Stimulated activated CD4-positive, alpha-beta T cell treated with anti-CD3 and anti-CD28 coated beads, Interleukin-1b, Interleukin-23, amount 100 ng/mL, for 4 hours (primary cell): ENCODE measurements around the gene MITF.

Source experiments
- DNase-seq, 2 donors: peaks; one replicate each; pipeline ENCODE4 v3.0.0-alpha.2; 2020; ENCODE audit warnings: low read depth in 2 of 2

MITF gene

DNA sequence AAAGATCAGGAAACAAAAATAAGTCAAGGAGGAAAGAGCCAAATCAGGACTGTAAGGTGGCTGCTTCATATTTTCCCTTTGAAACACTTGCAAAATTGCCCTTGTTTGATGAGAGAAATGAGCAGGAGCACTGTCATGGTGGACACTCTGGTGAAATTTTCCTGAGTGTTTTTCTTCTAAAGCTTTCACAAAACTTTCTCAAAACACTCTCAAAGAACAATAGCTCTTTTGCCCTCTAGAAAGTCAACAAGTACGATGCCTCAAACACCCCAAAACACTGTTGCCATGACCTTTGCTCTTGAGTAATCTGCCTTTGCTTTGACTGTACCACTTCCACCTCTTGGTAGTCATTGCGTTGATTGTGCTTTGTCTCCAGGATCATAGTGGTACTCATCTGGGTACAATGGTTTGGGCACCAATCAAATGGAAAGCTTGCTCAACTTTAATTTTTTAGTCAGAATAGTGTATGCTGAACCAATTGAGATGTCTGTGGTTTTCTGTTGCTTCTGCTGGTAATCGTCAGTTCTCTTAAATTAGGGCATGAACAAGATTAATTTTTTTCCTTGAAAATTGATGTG lies 13.2 kb upstream of the MITF start:
- no peak for DNase-seq

DNA sequence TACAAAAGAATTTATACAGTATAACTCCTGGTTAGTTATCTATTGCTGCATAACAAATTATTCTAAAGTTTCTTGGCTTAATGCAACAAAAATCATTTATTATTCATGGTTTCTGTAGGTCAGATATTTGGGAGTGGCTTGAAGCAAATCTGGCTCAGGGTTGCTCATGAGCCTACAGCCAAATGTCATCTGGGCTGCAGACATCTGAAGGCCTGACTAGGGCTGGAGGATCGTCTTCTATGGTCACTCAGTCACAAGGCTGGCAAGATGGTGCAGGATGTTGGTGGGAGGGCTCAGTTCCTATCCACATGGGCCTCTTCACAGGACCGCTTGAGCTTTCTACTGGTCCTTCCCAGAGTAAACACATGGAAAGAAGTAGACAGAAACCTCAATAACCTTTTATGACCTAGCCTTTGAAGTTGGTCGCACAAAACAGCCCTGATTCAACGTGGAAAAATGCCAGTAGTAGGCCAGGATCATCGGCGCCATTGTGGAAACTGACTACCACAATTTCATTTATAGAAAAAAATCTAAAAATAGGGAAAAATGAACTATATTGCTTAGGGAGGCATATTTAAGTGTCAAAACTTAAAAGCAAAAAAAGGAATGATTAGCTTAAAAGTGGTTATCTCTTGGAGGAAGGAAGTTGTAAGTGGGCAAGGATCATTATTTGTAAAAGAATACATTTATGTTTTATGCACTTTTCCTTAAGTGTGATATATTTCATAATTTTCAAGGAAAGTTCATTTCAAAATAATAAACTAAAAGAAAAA lies 9.9 kb upstream of the MITF start:
- no peak for DNase-seq

DNA sequence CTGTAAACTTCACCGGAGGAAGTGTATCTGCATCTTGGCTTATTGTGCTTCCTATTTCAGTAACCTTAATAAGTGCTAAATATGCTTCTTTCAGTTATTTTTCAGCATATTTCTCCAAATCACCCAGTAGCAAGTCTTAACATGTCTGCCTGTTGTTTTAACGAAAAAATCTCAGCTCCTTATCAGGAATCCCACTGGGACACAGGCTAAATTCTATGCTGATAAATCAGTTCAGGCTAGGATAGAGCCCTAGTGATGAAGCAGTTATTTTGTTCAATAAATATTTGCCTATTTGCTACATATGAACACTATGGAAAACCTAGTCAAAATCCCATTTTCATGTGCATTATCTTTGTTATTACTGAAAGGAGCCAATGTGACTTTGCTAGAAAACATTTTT lies 8.2 kb upstream of the MITF start:
- no peak for DNase-seq

DNA sequence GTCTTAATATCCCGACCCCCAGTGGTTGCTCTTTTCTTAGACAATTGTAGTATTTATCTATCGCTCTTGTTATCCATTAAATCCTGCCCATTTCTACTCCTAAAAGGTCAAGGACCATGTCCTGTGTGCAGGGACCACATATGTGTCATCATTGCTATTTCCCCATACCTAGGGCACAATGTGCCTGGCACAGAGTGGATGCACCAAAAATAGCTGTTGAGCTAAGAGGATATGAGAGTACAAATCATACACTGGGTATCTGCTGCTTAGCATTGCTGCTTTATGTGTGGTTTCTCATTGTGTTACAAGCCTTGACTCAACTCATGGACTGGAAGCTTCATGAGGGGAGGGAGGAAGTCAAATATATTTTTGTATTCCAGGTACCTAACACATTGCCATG lies 3.4 kb upstream of the MITF start:
- DNase-seq, result no peak

DNA sequence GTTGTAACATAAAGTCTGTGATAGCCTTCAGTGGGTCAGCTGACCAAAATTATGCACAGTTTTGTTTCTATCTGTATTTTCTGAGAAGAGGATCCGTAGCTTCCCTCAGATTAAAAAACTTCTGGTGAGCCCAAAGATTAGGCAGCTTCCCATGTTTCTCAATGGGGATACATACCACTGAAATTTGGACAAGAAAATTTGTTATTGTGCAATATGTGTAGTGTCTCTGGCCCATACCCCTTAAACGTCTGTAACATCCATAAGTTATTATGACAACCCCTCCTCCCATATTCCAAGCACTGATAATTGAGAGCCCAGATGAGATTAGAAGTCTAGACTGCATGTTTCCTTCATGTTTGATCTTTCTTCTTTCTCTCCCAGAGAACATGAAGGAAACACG lies 1.9 kb upstream of the MITF start:
- no peak for DNase-seq

DNA sequence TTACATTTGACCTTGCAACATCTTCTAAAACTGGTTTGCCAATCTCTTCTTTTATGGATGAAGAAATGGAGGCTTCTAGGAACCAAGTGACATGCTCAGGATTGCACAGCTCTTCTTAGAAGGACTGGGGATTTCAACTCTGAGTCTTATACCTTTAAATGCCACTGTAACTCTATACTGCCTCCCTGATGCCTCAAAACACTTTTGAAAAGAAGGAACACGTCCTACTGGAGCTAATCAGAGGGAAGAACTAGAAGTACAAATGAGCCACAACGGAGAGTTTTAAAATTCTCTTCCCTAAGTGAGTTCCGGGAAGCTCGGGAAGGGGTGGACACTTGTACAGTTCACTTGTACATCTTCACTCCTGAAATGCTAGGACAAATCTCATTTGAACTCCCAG lies 949 bp upstream of the MITF start:
- no peak for DNase-seq

DNA sequence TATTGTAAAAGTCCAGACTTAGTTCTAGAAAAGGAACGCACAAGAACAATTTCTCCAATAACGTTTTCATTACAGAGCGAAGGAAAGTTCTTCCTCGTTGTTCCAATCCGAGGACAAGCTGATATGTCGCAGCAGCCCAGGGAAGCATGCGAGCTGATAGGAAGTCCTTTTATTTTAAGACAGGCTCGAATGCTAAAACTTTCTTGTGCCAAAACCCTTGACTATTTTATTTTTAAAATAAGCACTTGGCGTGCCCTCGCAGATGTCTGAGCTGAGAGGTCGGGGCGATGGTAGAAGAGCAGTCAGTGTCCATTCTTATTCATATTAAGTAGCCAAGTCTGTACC lies 433 bp upstream of the MITF start:
- no peak for DNase-seq

DNA sequence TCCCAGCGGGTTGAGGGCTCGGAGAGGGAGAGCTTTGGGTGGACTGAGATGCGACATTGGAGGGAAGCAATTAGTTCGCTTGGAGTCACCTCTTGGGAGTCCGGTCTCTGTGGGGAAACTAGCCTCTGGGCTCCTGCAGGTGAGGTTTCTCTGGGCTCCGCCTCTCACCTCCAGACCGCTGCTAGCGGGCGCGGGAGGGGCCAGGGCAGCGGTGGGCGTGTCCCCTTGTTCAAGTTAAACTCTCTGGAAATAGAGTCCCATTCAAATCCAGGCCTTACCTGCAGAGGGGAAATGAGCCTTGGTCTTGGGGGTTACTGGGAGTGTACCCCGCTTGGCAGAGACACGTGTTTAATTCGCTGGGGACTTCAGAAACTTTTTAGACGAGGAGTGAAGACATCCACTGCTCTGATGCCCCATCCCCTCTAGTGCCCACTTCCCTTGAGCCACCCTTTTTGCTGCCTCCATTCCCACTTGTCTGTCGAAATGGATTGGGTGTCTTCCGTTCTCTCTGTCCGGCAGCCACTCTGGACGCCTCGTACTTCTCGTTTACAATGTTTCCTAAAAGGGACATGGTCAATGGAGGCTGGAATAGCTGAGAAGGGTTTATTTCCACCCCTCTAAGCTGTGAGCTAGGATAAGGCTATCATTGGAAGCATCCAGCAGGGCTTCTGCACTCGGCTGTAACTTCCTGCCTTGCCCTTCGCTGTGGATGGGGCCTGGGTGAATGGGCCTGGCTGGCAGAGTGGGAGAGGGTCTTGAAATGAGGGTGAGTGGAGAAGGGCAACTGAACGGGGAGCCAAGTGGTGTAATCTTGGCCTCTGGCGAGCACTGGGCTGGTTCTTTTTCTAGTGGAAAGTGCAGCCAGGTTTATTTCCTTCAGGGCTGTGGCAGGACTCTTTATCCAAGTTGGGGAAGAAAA lies 1.1 kb downstream of the MITF start:
- no peak for DNase-seq

DNA sequence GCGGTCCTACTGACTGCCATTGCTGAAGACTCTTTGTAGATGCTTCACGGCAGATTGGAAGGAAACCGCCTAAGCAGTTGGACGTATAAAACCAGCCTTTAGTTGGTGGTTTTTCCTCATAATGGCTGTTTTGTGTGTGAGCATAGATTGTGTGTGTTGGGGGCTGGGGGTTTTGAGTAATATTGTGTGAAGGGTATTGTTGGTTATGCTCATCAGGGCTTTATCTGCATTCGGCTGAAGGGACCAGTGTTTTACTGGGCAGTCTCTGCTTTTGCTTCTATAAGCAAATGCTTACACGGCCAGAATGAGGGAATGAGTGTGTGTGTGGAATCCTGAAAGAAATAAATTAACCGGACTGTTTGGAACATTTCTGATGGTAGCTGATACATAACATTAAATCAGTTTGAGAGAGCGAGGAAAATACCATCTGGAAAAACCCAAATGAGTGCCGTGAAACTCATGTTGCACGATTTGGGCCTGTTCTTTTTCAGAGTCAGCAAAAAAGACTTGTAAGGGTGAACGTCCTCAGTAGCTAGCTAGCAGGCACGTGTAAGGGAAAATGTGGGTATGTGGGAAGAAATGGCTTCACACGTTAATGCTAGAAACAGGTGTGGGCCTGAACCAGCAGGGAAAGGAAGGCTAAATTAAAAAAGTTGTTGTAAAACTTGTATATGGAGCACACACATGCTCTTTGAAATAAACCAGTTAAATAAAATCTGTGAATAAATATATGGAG lies 1.9 kb downstream of the MITF start:
- DNase-seq, result no peak

DNA sequence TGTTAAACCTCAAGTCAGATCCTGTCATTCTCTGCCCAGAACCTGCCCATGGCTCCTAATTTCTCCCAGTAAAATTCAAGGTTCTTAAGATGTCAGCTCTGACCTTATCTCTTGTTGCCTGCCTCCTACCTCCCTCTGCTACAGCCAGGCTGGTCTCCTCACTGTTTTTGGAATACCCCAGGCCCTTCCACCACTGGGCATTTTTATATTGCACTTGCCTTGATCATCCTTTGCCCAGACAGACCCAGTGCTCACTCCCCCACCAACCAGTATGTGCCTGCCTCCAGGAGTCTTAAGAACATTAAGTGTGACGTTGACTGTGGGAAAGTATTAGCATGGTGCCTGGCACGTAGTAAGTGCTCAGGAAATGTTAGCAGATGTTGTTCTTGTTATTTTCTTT lies 3.1 kb downstream of the MITF start:
- DNase-seq, result no peak

DNA sequence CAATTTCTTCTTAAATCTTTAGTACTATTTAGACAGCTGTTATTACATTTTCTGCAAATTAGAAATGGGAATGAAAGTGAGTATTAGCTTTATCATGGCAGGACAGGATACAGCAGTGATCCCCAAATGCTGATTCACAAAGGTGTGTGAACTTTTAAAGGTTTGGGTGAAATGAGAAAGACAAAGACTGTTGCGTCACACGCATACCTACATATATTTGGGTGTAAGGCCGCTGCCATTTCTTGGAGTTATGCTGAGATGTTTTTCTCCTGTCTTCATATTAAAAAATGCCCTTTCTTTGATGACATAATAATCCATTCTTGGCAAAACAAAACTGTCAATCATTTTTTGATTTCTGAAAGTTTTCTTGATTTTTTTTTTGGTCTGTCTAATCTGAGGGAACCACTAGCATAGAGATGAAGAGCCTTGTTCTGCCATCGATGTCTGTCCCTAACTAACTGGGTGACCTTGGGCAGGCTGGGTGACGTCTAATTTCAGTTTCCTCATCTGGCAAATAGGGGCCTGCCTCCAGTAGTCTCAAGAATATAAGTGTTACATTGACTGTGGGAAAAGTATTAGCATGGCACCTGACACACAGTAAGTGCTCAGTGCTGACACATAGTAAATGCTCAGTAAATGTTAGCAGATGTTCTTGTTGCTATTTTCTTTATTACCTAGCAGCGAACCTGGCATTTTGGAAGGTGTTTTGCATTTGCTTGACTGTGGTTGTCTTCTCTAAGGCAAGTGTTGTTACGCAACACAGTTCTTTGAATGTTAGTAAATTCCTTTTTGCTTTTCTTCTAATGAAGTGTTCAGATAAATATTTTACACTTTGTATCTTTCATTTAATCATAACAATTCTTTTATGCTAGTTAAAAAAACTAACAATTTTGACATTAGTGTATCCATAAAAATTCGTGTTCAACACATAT lies 5.0 kb downstream of the MITF start:
- DNase-seq, result no peak

DNA sequence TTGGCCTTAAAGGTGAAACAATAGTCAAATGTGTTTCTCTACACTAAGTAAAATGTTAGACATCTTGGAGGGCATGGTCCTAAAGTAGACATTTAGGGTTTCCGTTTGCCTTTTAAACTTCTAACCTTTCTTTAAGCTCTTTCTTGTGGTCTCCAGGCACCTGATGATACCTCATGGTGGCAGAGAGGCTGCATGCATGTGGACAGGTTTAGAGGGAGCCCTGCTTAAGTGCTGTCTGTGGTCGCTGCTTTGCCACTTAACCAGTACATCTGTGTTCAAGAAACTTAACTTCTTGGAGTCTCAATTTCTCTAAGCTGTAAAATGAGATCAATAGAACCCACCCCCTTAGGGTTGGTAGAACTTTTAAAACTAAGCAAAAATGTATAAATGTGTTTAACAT lies 6.2 kb downstream of the MITF start:
- no peak for DNase-seq

DNA sequence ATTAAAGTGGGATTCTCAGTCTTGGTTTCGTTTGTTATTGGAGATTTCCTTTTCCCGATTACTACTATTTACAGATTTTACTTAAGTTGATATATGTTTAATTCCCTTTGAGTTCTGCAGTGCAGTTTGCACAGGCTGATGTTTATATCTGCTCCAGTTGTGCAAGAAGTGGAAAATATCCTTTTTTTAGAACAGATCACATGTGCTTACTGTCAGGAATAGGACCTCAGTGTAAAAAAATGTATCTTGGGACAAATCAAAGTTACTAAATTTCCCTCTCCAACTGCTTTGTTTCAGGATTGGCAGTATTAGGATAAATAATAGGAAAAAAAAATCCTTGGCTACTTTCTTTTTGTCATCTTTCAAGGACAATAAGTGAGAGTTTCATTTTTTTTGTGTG lies 6.9 kb downstream of the MITF start:
- no peak for DNase-seq

DNA sequence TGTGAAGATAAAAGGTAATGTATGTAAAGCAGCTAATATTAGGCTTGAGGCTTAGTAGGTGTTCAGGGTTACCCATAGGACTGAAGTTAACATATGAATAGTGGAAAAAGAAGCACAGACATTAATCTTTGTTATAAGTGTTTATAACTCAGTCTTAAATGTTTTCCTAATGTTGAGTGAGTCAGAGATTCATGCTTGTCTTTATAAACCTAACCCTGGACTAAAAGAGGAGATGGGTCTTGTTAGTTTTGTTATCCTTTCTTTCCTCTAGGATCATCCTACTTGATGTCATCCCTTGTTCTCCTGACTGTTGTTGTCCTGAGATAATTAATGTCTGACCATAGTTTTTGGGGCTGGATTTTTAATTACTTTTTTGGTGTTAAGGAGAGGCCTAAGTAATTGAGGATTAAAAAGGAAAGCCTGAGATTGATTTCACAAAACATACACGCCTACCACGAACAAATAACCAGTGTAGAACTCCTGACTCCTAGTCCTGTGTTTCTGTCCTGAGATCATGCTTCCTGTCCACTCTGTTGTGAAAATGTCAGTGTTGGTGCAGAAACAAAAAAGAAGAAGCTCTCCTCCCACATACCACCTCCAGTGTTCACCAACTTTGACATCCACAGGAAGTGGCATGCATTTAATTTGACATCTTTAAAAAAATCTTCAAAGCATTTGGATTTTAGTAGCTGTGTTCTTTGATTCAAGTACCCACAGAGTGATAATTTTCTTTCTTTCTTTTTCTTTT lies 8.4 kb downstream of the MITF start:
- DNase-seq, result no peak

DNA sequence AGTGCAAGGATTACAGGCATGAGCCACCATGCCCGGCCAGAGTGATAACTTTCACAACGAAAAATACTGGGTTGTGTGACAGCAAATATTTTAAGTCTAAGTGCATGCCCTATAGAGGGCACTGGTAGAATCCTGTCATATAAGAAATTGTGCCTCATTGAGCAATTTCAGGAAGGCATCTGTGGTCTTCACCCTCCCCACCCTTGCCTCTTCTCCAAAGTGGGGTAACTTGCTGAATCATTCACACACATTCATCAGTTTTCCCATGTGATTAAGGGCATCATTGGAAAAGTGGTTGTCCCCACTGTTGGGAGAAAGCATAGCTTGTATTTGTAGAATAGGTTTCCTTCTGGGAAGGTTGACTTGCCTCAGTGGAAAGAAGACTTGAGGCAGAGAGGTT lies 9.2 kb downstream of the MITF start:
- no peak for DNase-seq

DNA sequence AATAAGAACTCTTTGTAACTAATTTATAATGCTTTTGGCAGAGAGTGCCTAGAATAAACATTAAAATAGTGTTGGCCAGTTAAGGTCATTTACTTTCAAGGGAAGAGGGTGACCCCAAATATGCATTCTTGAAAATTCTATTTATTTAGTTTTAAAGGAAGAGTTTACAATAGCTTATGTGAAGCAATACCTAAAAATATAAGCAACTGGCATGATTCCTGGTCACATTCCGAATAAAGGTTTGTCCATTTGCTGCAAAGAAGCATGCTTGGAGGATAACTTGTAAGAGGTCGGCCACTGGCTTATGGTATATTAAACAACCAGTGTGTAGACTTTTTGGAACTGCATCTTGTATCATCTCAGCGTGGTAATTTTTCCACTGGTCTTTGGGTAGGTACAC lies 10.2 kb downstream of the MITF start:
- DNase-seq, result no peak

DNA sequence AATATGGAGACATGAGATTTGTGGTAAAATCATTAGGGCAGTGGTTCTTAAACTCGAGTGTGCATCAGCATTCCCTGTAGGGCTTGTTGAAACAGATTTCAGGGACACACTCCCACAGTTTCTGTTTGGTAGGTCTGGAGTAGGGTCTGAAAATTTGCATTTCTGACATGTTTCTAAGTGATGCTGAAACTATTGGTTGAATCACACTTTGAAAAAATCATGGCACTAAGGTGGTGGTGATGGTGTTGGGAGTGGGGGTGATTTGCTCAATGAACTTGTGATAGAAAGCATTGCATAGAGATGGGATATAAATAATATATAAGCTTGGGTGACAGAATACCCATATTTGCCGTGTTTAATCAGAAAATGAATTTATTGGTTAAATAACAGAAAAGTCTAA lies 11.3 kb downstream of the MITF start:
- no peak for DNase-seq

DNA sequence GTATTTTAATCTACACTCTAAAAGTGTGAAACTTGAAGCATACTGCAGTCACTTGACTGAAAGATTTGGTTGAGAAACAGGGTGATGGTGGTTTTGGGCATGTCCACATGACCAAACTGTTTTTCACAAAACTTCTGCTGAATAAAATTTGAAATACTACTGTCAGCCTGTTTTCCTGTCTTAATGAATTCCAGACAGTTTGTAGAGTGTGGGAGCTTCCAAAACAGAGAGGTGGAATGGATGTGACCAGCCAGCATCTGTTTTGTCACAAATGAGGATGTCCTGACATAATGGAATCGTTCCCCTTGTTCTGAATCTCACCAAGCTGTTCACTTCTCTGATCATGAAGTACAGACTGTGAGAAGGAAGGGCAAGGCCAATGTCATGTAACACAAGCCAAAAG lies 11.8 kb downstream of the MITF start:
- DNase-seq, result no peak

DNA sequence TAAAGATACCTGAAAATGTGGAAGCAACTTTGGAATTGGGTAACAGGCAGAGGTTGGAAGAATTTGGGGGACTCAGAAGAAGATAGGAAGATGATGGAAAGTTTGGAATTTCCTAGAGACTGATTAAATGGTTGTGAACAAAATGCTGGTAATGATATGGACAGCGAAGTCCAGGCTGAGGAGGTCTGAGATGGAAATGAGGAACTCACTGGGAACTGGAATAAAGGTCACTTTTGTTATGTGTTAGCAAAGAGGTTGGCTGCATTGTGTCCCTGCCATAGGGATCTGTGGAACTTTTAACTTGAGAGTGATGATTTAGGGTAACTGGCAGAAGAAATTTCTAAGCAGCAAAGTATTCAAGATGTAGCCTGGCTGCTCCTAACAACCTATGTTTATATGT lies 13.0 kb downstream of the MITF start:
- no peak for DNase-seq

DNA sequence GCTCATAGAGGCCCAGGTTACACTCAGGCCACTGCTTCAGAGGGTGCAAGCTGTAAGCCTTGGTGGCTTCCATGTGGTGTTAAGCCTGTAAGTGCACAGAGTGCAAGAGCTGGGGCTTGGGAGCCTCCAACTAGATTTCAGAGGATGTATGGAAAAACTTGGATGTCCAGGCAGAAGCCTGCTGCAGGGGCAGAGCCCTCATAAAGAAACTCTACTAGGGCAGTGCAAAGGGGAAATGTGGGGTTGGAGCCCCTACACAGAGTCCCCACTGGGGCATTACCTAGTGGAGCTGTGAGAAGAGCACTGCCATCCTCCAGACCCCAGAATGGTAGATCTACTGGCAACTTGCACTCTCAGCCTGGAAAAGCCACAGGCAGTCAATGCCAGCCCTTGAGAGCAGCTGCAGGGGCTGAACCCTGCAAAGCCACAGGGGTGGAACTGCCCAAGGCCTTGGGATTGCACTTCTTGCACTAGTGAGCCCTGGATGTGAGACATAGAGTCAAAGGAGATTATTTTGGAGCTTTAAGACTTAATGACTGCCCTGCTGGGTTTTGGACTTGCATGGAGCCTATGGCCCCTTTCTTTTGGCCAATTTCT lies 14.0 kb downstream of the MITF start:
- no peak for DNase-seq
